HCT116 (cell line): ENCODE measurements around the gene EDNRA. TPM values are rescaled to one million over a fixed set of nuclear protein-coding genes. Genes with fewer than 3 reads are reported as not detected.

ENCODE experiments used
- ATAC-seq: fragments of 200-7000 bp; cut with Tn5 transposase; 2 replicates; pipeline ENCODE4 v1.9.1; 2020; ENCODE audit warnings: mild to moderate bottlenecking, moderate library complexity
- BruUV-seq: library from RNA; stranded (reverse); fragments of 400-500 nt; replicated peaks from 2 replicates; lab custom pipeline; 2021; lab: Mats Ljungman, UMichigan
- CTCF ChIA-PET: fragments of 300-600 bp; sonication (Branson Sonifier 250); formaldehyde crosslinking; loops from one replicate; lab custom pipeline; 2021; ENCODE audit warnings: antibody characterized with exemption; lab: Charles Lee
- POLR2A ChIA-PET: fragments of 300-600, 350-600 bp; sonication (Branson Sonifier 250); formaldehyde crosslinking; loops from one replicate; lab custom pipeline; 2021; ENCODE audit warnings: antibody characterized with exemption; lab: Charles Lee
- RAD21 ChIA-PET, 2 experiments: fragments of 300-600 bp; sonication (Branson Sonifier 250); formaldehyde crosslinking; loops; one replicate each; lab custom pipeline; 2023; ENCODE audit warnings: low total read pairs in 2 of 2; ENCODE audit not compliant: uncharacterized antibody in 2 of 2, unreplicated experiment in 2 of 2, low non-redundant PET in 1 of 2; lab: Charles Lee
- DNase-seq: peaks from one replicate; pipeline ENCODE4 v3.0.0-alpha.2; 2010; ENCODE audit warnings: low read depth, low spot score
- H2AFZ ChIP-seq: fragments of 200-600 bp; shearing (Covaris generic), sonication (generic); 2 replicates; pipeline ENCODE4 v1.6.1; 2017; ENCODE audit warnings: low read depth, mixed run types, mixed read lengths, antibody characterized with exemption, low read length; ENCODE audit not compliant: poor library complexity, severe bottlenecking
- H3K27ac ChIP-seq: 2 replicates; pipeline ENCODE4 v1.5.1; 2012; ENCODE audit warnings: low read depth, low read length
- H3K27me3 ChIP-seq: fragments of 200-600 bp; sonication (generic); 2 replicates; pipeline ENCODE4 v1.6.1; 2016; ENCODE audit warnings: mixed run types, low read length, mixed read lengths; ENCODE audit not compliant: insufficient read depth
- H3K36me3 ChIP-seq, 2 experiments: fragments of 200-500 bp in 1 of 2; fragments of 200-600 bp in 1 of 2; sonication (Bioruptor generic) in 1 of 2; sonication (generic) in 1 of 2; 2 replicates each; pipeline versions ENCODE4 v1.5.1 to v1.6.1; 2014 to 2016; ENCODE audit warnings: low read length in 2 of 2, inconsistent platforms in 1 of 2, mixed read lengths in 1 of 2, mixed run types in 1 of 2; ENCODE audit not compliant: insufficient read depth in 2 of 2, control insufficient read depth in 1 of 2
- H3K4me1 ChIP-seq, 2 experiments: fragments of 200-600 bp in 1 of 2; sonication (generic) in 1 of 2; 2 replicates each; pipeline versions ENCODE4 v1.5.1 to v1.6.1; 2012 to 2017; ENCODE audit warnings: low read length in 2 of 2, inconsistent platforms in 1 of 2, mild to moderate bottlenecking in 1 of 2, mixed read lengths in 1 of 2, mixed run types in 1 of 2, moderate library complexity in 1 of 2; ENCODE audit not compliant: insufficient read depth in 2 of 2, control insufficient read depth in 1 of 2
- H3K4me2 ChIP-seq: fragments of 200-600 bp; sonication (generic); 2 replicates; pipeline ENCODE4 v1.6.1; 2017; ENCODE audit warnings: mixed run types, low read length, mixed read lengths
- H3K4me3 ChIP-seq, 2 experiments: fragments of 200-600 bp in 1 of 2; sonication (generic) in 1 of 2; replicated peaks in 1 of 2; 2 replicates each; pipeline ENCODE4 v1.5.1; 2011 to 2016; ENCODE audit warnings: low read length in 2 of 2, control low read depth in 1 of 2, low read depth in 1 of 2, mild to moderate bottlenecking in 1 of 2, mixed read lengths in 1 of 2, mixed run types in 1 of 2
- H3K79me2 ChIP-seq: fragments of 200-600 bp; sonication (generic); 2 replicates; pipeline ENCODE4 v1.6.1; 2017; ENCODE audit warnings: mild to moderate bottlenecking, mixed run types, low read length, moderate library complexity, mixed read lengths; ENCODE audit not compliant: insufficient read depth
- H3K9ac ChIP-seq: fragments of 200-600 bp; sonication (generic); 2 replicates; pipeline ENCODE4 v1.6.1; 2016; ENCODE audit warnings: low read length, mixed read lengths
- H3K9me2 ChIP-seq: fragments of 200-600 bp; sonication (generic), shearing (Covaris generic); 2 replicates; pipeline ENCODE4 v1.6.1; 2017; ENCODE audit warnings: mixed run types, mild to moderate bottlenecking, moderate library complexity; ENCODE audit not compliant: insufficient read depth
- H3K9me3 ChIP-seq, 2 experiments: fragments of 200-500 bp in 1 of 2; fragments of 200-600 bp in 1 of 2; sonication (Bioruptor generic) in 1 of 2; sonication (generic) in 1 of 2; 2 replicates each; pipeline ENCODE4 v1.6.1; 2014 to 2017; ENCODE audit warnings: low read length in 2 of 2, mixed read lengths in 2 of 2, inconsistent platforms in 1 of 2, low read depth in 1 of 2, mild to moderate bottlenecking in 1 of 2, mixed run types in 1 of 2, moderate library complexity in 1 of 2; ENCODE audit not compliant: control insufficient read depth in 1 of 2, insufficient read depth in 1 of 2
- H4K20me1 ChIP-seq: fragments of 200-600 bp; sonication (generic), shearing (Covaris generic); 2 replicates; pipeline ENCODE4 v1.6.1; 2017; ENCODE audit warnings: mixed run types, mild to moderate bottlenecking, moderate library complexity; ENCODE audit not compliant: insufficient read depth
- CBX3 ChIP-seq: IDR thresholded peaks from 2 replicates; pipeline ENCODE4 v1.6.1; 2012; ENCODE audit warnings: low read depth
- CEBPB ChIP-seq: IDR thresholded peaks from 2 replicates; pipeline ENCODE4 v1.6.1; 2012; ENCODE audit warnings: low read depth
- EZH2 ChIP-seq: fragments of 200-600 bp; sonication (generic); IDR thresholded peaks from 2 replicates; pipeline ENCODE4 v1.6.1; 2017; ENCODE audit warnings: antibody characterized with exemption, mixed run types
- EZH2phosphoT487 ChIP-seq: fragments of 200-600 bp; IDR thresholded peaks from 2 replicates; pipeline ENCODE4 v1.6.1; 2018; ENCODE audit warnings: antibody characterized with exemption, borderline replicate concordance
- FOSL1 ChIP-seq: IDR thresholded peaks from 2 replicates; pipeline ENCODE4 v1.6.1; 2012; ENCODE audit warnings: low read depth
- POLR2A ChIP-seq: IDR thresholded peaks from 2 replicates; pipeline ENCODE4 v1.7.0; 2011; ENCODE audit warnings: borderline replicate concordance; ENCODE audit not compliant: insufficient read depth, insufficient read length; ENCODE audit errors: extremely low read depth
- RAD21 ChIP-seq: IDR thresholded peaks from 2 replicates; pipeline ENCODE4 v1.6.1; 2012; ENCODE audit warnings: low read depth, mild to moderate bottlenecking
- SIN3A ChIP-seq: IDR thresholded peaks from 2 replicates; pipeline ENCODE4 v1.6.1; 2012; ENCODE audit warnings: low read depth
- SRF ChIP-seq: IDR thresholded peaks from 2 replicates; pipeline ENCODE4 v1.6.1; 2012; ENCODE audit warnings: low read depth
- TCF7L2 ChIP-seq: IDR thresholded peaks from 2 replicates; pipeline ENCODE4 v1.7.0; 2011; ENCODE audit warnings: borderline replicate concordance, inconsistent platforms; ENCODE audit not compliant: insufficient read depth, insufficient read length; ENCODE audit errors: extremely low read depth
- YY1 ChIP-seq: IDR thresholded peaks from 2 replicates; pipeline ENCODE4 v1.6.1; 2011; ENCODE audit warnings: low read length, low read depth, moderate library complexity, mild to moderate bottlenecking; ENCODE audit not compliant: insufficient replicate concordance; ENCODE audit errors: extremely low read depth
- ZFX ChIP-seq: fragments of 450-650 bp; IDR thresholded peaks from 2 replicates; pipeline ENCODE4 v1.6.1; 2017
- intact Hi-C: fragments of 100-400 bp; cut with micrococcal nuclease; formaldehyde crosslinking; loops from 2 replicates; pipeline ENCODE4 v1.10.0; 2022
- total RNA-seq: library from RNA; stranded (reverse); gene quantifications from one replicate; pipeline ENCODE4 v1.2.1, GENCODE V29; 2021; ENCODE audit not compliant: unreplicated experiment
- TF ChIP-seq, protein P1 (sequence below), 3 experiments: fragments of 200-600 bp in 1 of 3; sonication (generic) in 1 of 3; IDR thresholded peaks in 2 of 3; conservative IDR thresholded peaks in 1 of 3; 2 replicates each; pipeline ENCODE4 v1.5.1; 2012 to 2017; ENCODE audit warnings: low read depth in 2 of 3, low read length in 2 of 3, antibody characterized with exemption in 1 of 3, borderline replicate concordance in 1 of 3, control low read depth in 1 of 3, mild to moderate bottlenecking in 1 of 3, mixed read lengths in 1 of 3, mixed run types in 1 of 3, moderate library complexity in 1 of 3; ENCODE audit not compliant: insufficient read depth in 1 of 3
- TF ChIP-seq, protein P2 (sequence below): IDR thresholded peaks from 2 replicates; pipeline ENCODE4 v1.6.1; 2012
- TF ChIP-seq, protein P3 (sequence below): IDR thresholded peaks from 2 replicates; pipeline ENCODE4 v1.6.1; 2012

EDNRA gene
- total RNA-seq, 1 experiment from 2014 or later: 2.0 TPM

DNA sequence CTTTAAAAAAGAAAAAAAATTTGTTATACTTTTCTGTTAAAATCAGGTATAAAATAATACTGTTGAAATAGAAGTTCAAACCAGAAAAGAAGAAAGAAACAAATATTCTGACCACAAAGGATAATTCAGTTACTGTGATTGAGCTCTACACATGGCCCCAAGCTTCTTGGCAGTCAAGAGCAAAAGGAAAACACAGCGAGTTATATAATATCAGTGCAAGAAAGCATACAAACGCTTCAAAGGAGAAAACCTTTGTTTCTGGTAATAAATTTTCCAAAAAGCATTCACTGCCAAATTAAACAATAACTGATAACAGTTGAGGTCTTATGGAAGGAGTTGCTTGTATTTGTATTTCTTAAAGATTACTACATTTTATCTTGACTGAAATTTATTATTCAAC is 40.5 kb upstream of the EDNRA start:
- Histone ChIP-seq H4K20me1 (no peaks in the 10 kb centered on the region), H3K27ac (no peak overlapping the region), H3K9ac (no peak overlapping the region), H3K4me2 (no peak overlapping the region), H3K27me3 (no peaks in the 10 kb centered on the region), H3K9me3 (no peaks in the 10 kb centered on the region), H3K9me2 (no peaks in the 10 kb centered on the region), H3K4me3 (no peak overlapping the region), H3K79me2 (no peaks in the 10 kb centered on the region), H3K36me3 (no peaks in the 10 kb centered on the region), H2AFZ (no peak overlapping the region)
- ChIA-PET RAD21 (no interaction called here), POLR2A (no interaction called here)
- ATAC-seq (no peak), DNase-seq (no peak)
- intact Hi-C loops: no loop called here
- no TSS peak for BruUV-seq
- TF ChIP-seq EZH2: no peak
- TF ChIP-seq, protein P1, sequence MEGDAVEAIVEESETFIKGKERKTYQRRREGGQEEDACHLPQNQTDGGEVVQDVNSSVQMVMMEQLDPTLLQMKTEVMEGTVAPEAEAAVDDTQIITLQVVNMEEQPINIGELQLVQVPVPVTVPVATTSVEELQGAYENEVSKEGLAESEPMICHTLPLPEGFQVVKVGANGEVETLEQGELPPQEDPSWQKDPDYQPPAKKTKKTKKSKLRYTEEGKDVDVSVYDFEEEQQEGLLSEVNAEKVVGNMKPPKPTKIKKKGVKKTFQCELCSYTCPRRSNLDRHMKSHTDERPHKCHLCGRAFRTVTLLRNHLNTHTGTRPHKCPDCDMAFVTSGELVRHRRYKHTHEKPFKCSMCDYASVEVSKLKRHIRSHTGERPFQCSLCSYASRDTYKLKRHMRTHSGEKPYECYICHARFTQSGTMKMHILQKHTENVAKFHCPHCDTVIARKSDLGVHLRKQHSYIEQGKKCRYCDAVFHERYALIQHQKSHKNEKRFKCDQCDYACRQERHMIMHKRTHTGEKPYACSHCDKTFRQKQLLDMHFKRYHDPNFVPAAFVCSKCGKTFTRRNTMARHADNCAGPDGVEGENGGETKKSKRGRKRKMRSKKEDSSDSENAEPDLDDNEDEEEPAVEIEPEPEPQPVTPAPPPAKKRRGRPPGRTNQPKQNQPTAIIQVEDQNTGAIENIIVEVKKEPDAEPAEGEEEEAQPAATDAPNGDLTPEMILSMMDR (IDR thresholded peaks at IDR 0.05 in 2 of 3, conservative IDR thresholded peaks at IDR 0.05 in 1 of 3; ENCODE audit: borderline replicate concordance in 1 of 3, insufficient read depth in 1 of 3, low read depth in 2 of 3, low read length in 2 of 3): no peak
- no peak for TF ChIP-seq YY1
- TF ChIP-seq, all 23 proteins: peak for 0
- CTCF ChIA-PET: no interaction called here
- no peaks in the 10 kb centered on the region for H3K4me1 ChIP-seq

DNA sequence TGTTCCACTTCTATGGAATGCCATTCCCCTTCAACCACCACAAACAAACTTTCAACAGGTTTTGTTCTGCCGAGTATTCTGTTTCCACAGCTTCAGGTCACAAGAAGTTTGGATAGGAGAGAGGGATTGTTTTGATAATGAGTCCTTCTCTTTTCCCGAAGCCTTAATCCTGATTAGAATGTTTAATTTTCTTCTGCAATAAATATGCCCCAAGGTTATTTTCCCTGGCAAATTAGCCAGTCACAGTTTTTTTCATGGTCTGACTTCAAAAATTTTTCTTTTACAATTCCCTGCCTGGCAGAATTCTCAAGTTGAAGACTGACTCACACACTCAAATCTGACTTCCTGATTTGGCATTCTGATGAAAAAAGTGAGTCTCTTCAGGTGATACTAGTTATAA is 33.1 kb upstream of the EDNRA start:
- H3K9ac ChIP-seq: no peak overlapping the region
- CTCF ChIA-PET: no interaction called here

More for the DNA sequence above, 33.1 kb upstream of the EDNRA start:
- no TSS peak for BruUV-seq
- H4K20me1 ChIP-seq: no peaks in the 10 kb centered on the region
- DNase-seq (no peak), ATAC-seq (no peak)
- TF ChIP-seq CBX3 (no peak), RAD21 (no peak), ZFX (no peak), EZH2phosphoT487 (no peak), SIN3A (no peak), YY1 (no peak), SRF (no peak), FOSL1 (no peak), POLR2A (no peak), TCF7L2 (no peak), EZH2 (no peak), CEBPB (no peak)
- TF ChIP-seq, protein P2, sequence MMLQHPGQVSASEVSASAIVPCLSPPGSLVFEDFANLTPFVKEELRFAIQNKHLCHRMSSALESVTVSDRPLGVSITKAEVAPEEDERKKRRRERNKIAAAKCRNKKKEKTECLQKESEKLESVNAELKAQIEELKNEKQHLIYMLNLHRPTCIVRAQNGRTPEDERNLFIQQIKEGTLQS: no peak
- TF ChIP-seq, protein P3, sequence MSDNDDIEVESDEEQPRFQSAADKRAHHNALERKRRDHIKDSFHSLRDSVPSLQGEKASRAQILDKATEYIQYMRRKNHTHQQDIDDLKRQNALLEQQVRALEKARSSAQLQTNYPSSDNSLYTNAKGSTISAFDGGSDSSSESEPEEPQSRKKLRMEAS: no peak
- TF ChIP-seq, protein P1 (IDR thresholded peaks at IDR 0.05 in 2 of 3, conservative IDR thresholded peaks at IDR 0.05 in 1 of 3; ENCODE audit: borderline replicate concordance in 1 of 3, insufficient read depth in 1 of 3, low read depth in 2 of 3, low read length in 2 of 3): no peak
- H3K36me3 ChIP-seq: no peaks in the 10 kb centered on the region
- no peak overlapping the region for H3K27ac ChIP-seq
- H2AFZ ChIP-seq: no peak overlapping the region
- H3K9me3 ChIP-seq: no peaks in the 10 kb centered on the region
- ChIA-PET RAD21 (no interaction called here), POLR2A (no interaction called here)
- no peak overlapping the region for H3K4me3 ChIP-seq
- no peaks in the 10 kb centered on the region for H3K27me3 ChIP-seq
- no peaks in the 10 kb centered on the region for H3K4me1 ChIP-seq
- no peaks in the 10 kb centered on the region for H3K9me2 ChIP-seq
- no peaks in the 10 kb centered on the region for H3K79me2 ChIP-seq
- intact Hi-C loops: no loop called here
- no peak overlapping the region for H3K4me2 ChIP-seq
